BLaER1 treated with 17β-estradiol and CSF1 and Interleukin-3, amounts not matched to agents 10 nM and 100 nM (cell line): ENCODE results near the gene MYO9A.
"Not testable (repeated sequence)": the region's sequence is repeated elsewhere in the genome, so short reads cannot be mapped to it uniquely, and the experiment has no call there.

Experiments
- H3K27ac ChIP-seq, 11 experiments: shearing (Covaris generic); formaldehyde crosslinking; 2 replicates each; pipeline ENCODE4 v1.8.1; 2022
- H3K27me3 ChIP-seq, 11 experiments: shearing (Covaris generic); formaldehyde crosslinking; 2 replicates each; pipeline ENCODE4 v1.8.1; 2022
- H3K36me3 ChIP-seq, 11 experiments: shearing (Covaris generic); formaldehyde crosslinking; 2 replicates each; pipeline ENCODE4 v1.8.1; 2022
- H3K4me1 ChIP-seq, 10 experiments: shearing (Covaris generic); formaldehyde crosslinking; 2 replicates each; pipeline ENCODE4 v1.8.1; 2022
- H3K4me2 ChIP-seq, 11 experiments: shearing (Covaris generic); formaldehyde crosslinking; 2 replicates each; pipeline ENCODE4 v1.8.1; 2022
- H3K4me3 ChIP-seq, 10 experiments: shearing (Covaris generic); formaldehyde crosslinking; 2 replicates each; pipeline ENCODE4 v1.8.1; 2022
- H3K9ac ChIP-seq, 11 experiments: shearing (Covaris generic); formaldehyde crosslinking; 2 replicates each; pipeline ENCODE4 v1.8.1; 2022
- H3K9me3 ChIP-seq, 11 experiments: shearing (Covaris generic); formaldehyde crosslinking; replicated peaks in 1 of 11; 2 replicates each; pipeline ENCODE4 v1.8.1; 2022
- H4K20me1 ChIP-seq, 11 experiments: shearing (Covaris generic); formaldehyde crosslinking; 2 replicates each; pipeline ENCODE4 v1.8.1; 2022
- Cebpa-rat ChIP-seq, 11 experiments: shearing (Covaris generic); IDR thresholded peaks; 2 replicates each; pipeline ENCODE4 v1.8.1; 2022

The MYO9A gene

GRCh38 chr15:72021604-72022003 lies 96.3 kb downstream of the MYO9A start:
- H3K36me3 ChIP-seq: peaks cover 8 to 79% (median 32%) of the 10 kb centered on the region in 11 experiments; a peak in 21 of 22 replicates
- no peaks in the 10 kb centered on the region for H3K27me3 ChIP-seq
- no peaks in the 10 kb centered on the region for H3K4me1 ChIP-seq
- TF ChIP-seq Cebpa-rat (IDR thresholded peaks at IDR 0.05): no peak
- no peak overlapping the region for H3K9ac ChIP-seq
- no peak overlapping the region for H3K27ac ChIP-seq
- no peaks in the 10 kb centered on the region for H4K20me1 ChIP-seq
- no peak overlapping the region for H3K4me2 ChIP-seq
- H3K4me3 ChIP-seq: no peak overlapping the region
- H3K9me3 ChIP-seq: peaks cover 0 to 4% (median 0%) of the 10 kb centered on the region in 11 experiments; a peak in 2 of 22 replicates

- H3K4me3 ChIP-seq: no peak overlapping the region
- no peak overlapping the region for H3K9ac ChIP-seq
- no peak overlapping the region for H3K4me2 ChIP-seq
- H3K27me3 ChIP-seq: no peaks in the 10 kb centered on the region
- H3K4me1 ChIP-seq: no peaks in the 10 kb centered on the region
- peaks cover 0 to 4% (median 0%) of the 10 kb centered on the region in 11 experiments; a peak in 2 of 22 replicates for H3K9me3 ChIP-seq
- no peaks in the 10 kb centered on the region for H4K20me1 ChIP-seq
- no peak for TF ChIP-seq Cebpa-rat (IDR thresholded peaks at IDR 0.05)
- H3K36me3 ChIP-seq: peaks cover 8 to 84% (median 32%) of the 10 kb centered on the region in 11 experiments; a peak in 21 of 22 replicates
- no peak overlapping the region for H3K27ac ChIP-seq
Observed at GRCh38 chr15:72020799-72021198, 97.2 kb downstream of the MYO9A start.

- H3K4me3 ChIP-seq, H3K27ac ChIP-seq, H4K20me1 ChIP-seq, H3K9ac ChIP-seq, H3K9me3 ChIP-seq, H3K27me3 ChIP-seq, H3K4me1 ChIP-seq: not testable (repeated sequence)
- peaks cover under 1 to 40% (median 21%) of the 10 kb centered on the region in 11 experiments; a peak in 20 of 22 replicates for H3K36me3 ChIP-seq
- H3K4me2 ChIP-seq: 0 out of 22 replicates have a peak overlapping the region, but pooled peaks of 1 of the 11 experiments have one; percentile 3
Observed at GRCh38 chr15:72014555-72014954, 103.4 kb downstream of the MYO9A start.

- H4K20me1 ChIP-seq: no peaks in the 10 kb centered on the region; a peak in 1 of 22 replicates
- peaks cover 5 to 39% (median 18%) of the 10 kb centered on the region in 11 experiments; a peak in 20 of 22 replicates for H3K36me3 ChIP-seq
- H3K9ac ChIP-seq: no peak overlapping the region
- H3K4me1 ChIP-seq: peaks cover 0 to 8% (median 0%) of the 10 kb centered on the region in 10 experiments; a peak in 1 of 20 replicates
- no peak for TF ChIP-seq Cebpa-rat (IDR thresholded peaks at IDR 0.05)
- no peaks in the 10 kb centered on the region for H3K9me3 ChIP-seq
- no peak overlapping the region for H3K27ac ChIP-seq
- no peak overlapping the region for H3K4me3 ChIP-seq
- no peak overlapping the region for H3K4me2 ChIP-seq
- H3K27me3 ChIP-seq: no peaks in the 10 kb centered on the region
Observed at GRCh38 chr15:72013703-72014102, 104.2 kb downstream of the MYO9A start.

- Histone ChIP-seq H4K20me1 (no peaks in the 10 kb centered on the region; a peak in 1 of 22 replicates), H3K9ac (no peak overlapping the region), H3K36me3 (peaks cover 15 to 44% (median 21%) of the 10 kb centered on the region in 11 experiments; a peak in 21 of 22 replicates), H3K4me2 (no peak overlapping the region), H3K9me3 (no peaks in the 10 kb centered on the region), H3K4me3 (no peak overlapping the region), H3K27me3 (no peaks in the 10 kb centered on the region), H3K4me1 (peaks cover 0 to 8% (median 0%) of the 10 kb centered on the region in 10 experiments; a peak in 1 of 20 replicates), H3K27ac (no peak overlapping the region)
- no peak for TF ChIP-seq Cebpa-rat (IDR thresholded peaks at IDR 0.05)
Observed at GRCh38 chr15:72011302-72011942, 106.5 kb downstream of the MYO9A start.

- Histone ChIP-seq H4K20me1 (no peaks in the 10 kb centered on the region; a peak in 1 of 22 replicates), H3K36me3 (peaks cover 18 to 48% (median 34%) of the 10 kb centered on the region in 11 experiments; a peak in 21 of 22 replicates)
Observed at GRCh38 chr15:72009222-72009621, 108.7 kb downstream of the MYO9A start.

GRCh38 chr15:72006382-72006781 lies 111.6 kb downstream of the MYO9A start:
- Histone ChIP-seq H3K36me3 (peaks cover 27 to 76% (median 42%) of the 10 kb centered on the region in 11 experiments; a peak in 21 of 22 replicates), H3K27ac (no peak overlapping the region), H3K4me2 (no peak overlapping the region), H3K27me3 (no peaks in the 10 kb centered on the region), H3K4me1 (no peaks in the 10 kb centered on the region), H4K20me1 (no peaks in the 10 kb centered on the region), H3K9ac (no peak overlapping the region), H3K9me3 (no peaks in the 10 kb centered on the region), H3K4me3 (no peak overlapping the region)
- no peak for TF ChIP-seq Cebpa-rat (IDR thresholded peaks at IDR 0.05)

More at GRCh38 chr15:72009222-72009621, 108.7 kb downstream of the MYO9A start:
- TF ChIP-seq Cebpa-rat (IDR thresholded peaks at IDR 0.05): no peak
- H3K4me1 ChIP-seq: no peaks in the 10 kb centered on the region
- H3K9me3 ChIP-seq: no peaks in the 10 kb centered on the region
- no peak overlapping the region for H3K27ac ChIP-seq
- no peak overlapping the region for H3K4me2 ChIP-seq
- H3K27me3 ChIP-seq: no peaks in the 10 kb centered on the region
- H3K4me3 ChIP-seq: no peak overlapping the region
- no peak overlapping the region for H3K9ac ChIP-seq

- no peak overlapping the region for H3K4me2 ChIP-seq
- no peak overlapping the region for H3K4me3 ChIP-seq
- no peaks in the 10 kb centered on the region for H4K20me1 ChIP-seq
- no peak for TF ChIP-seq Cebpa-rat (IDR thresholded peaks at IDR 0.05)
- no peak overlapping the region for H3K9ac ChIP-seq
- no peak overlapping the region for H3K27ac ChIP-seq
- peaks cover 27 to 85% (median 44%) of the 10 kb centered on the region in 11 experiments; a peak in 21 of 22 replicates for H3K36me3 ChIP-seq
- no peaks in the 10 kb centered on the region for H3K27me3 ChIP-seq
- H3K4me1 ChIP-seq: no peaks in the 10 kb centered on the region
- no peaks in the 10 kb centered on the region for H3K9me3 ChIP-seq
Observed at GRCh38 chr15:72005483-72005882, 112.5 kb downstream of the MYO9A start.

- H3K4me3 ChIP-seq: no peak overlapping the region
- H3K27ac ChIP-seq: no peak overlapping the region
- peaks cover 0 to 7% (median 0%) of the 10 kb centered on the region in 11 experiments; a peak in 1 of 22 replicates for H3K9me3 ChIP-seq
- no peaks in the 10 kb centered on the region for H3K27me3 ChIP-seq
- H3K4me2 ChIP-seq: no peak overlapping the region
- peaks cover 20 to 87% (median 41%) of the 10 kb centered on the region in 11 experiments; a peak in 20 of 22 replicates for H3K36me3 ChIP-seq
- H4K20me1 ChIP-seq: no peaks in the 10 kb centered on the region
- no peak for TF ChIP-seq Cebpa-rat (IDR thresholded peaks at IDR 0.05)
- H3K4me1 ChIP-seq: no peaks in the 10 kb centered on the region
- no peak overlapping the region for H3K9ac ChIP-seq
Observed at GRCh38 chr15:71999807-72000206, 118.1 kb downstream of the MYO9A start.

GRCh38 chr15:71998717-71999116 lies 119.2 kb downstream of the MYO9A start:
- not testable (repeated sequence) for H3K4me3 ChIP-seq, H3K4me1 ChIP-seq, H3K9ac ChIP-seq, H3K4me2 ChIP-seq, H3K27ac ChIP-seq, H3K27me3 ChIP-seq, H3K9me3 ChIP-seq, H4K20me1 ChIP-seq
- H3K36me3 ChIP-seq: peaks cover 19 to 89% (median 41%) of the 10 kb centered on the region in 11 experiments; a peak in 20 of 22 replicates
